Measurements from ENCODE around the gene LPIN2. TPM values are rescaled to one million over a fixed set of nuclear protein-coding genes. Genes with fewer than 3 reads are reported as not detected.

The LPIN2 gene
- total and polyA plus RNA-seq, 8 donors, result 24.3 to 63.2 (median 29.3) TPM

- H3K4me1 ChIP-seq, result peaks cover 0 to 13% of the 10 kb centered on the region in 2 donors
- DNase-seq (peak in 2 of 4 donors; percentile 67 to 76), ATAC-seq (peak; percentile 82)
- intact Hi-C loops (cut with DNase I), result no loop called here
- no peaks in the 10 kb centered on the region for H3K36me3 ChIP-seq
- no peaks in the 10 kb centered on the region for H3K27me3 ChIP-seq
- no peak overlapping the region for H3K4me3 ChIP-seq
- H3K27ac ChIP-seq, result peak overlapping the region; percentile 51 to 59
- H3K9me3 ChIP-seq, result no peaks in the 10 kb centered on the region
- no peak for TF ChIP-seq CTCF (IDR thresholded peaks at IDR 0.05)
Measured at GRCh38 chr18:3044931-3045698, 32.2 kb upstream of the LPIN2 start.

- Histone ChIP-seq H3K4me1 (peaks cover 4 to 20% of the 10 kb centered on the region in 2 donors), H3K27me3 (no peaks in the 10 kb centered on the region), H3K36me3 (no peaks in the 10 kb centered on the region), H3K4me3 (no peak overlapping the region), H3K9me3 (no peaks in the 10 kb centered on the region), H3K27ac (no peak overlapping the region)
- intact Hi-C loops (cut with DNase I), result no loop called here
- DNase-seq, result no peak
- no peak for TF ChIP-seq CTCF (IDR thresholded peaks at IDR 0.05)
- ATAC-seq, result no peak
Measured at GRCh38 chr18:3042379-3042778, 29.4 kb upstream of the LPIN2 start.

- DNase-seq, result no peak
- intact Hi-C loops (cut with DNase I), result no loop called here
- Histone ChIP-seq H3K4me1 (peaks cover 5 to 25% of the 10 kb centered on the region in 2 donors), H3K27ac (no peak overlapping the region), H3K27me3 (no peaks in the 10 kb centered on the region), H3K36me3 (no peaks in the 10 kb centered on the region), H3K9me3 (no peaks in the 10 kb centered on the region), H3K4me3 (no peak overlapping the region)
- TF ChIP-seq CTCF (IDR thresholded peaks at IDR 0.05), result no peak
- no peak for ATAC-seq
Measured at GRCh38 chr18:3041843-3042242, 28.9 kb upstream of the LPIN2 start.

GRCh38 chr18:3040881-3041280 is 27.9 kb upstream of the LPIN2 start:
- DNase-seq (no peak), ATAC-seq (no peak)
- Histone ChIP-seq H3K27ac (no peak overlapping the region), H3K9me3 (no peaks in the 10 kb centered on the region), H3K27me3 (no peaks in the 10 kb centered on the region), H3K36me3 (no peaks in the 10 kb centered on the region), H3K4me1 (peaks cover 5 to 27% of the 10 kb centered on the region in 2 donors), H3K4me3 (no peak overlapping the region)
- intact Hi-C loops (cut with DNase I), result no loop called here
- no peak for TF ChIP-seq CTCF (IDR thresholded peaks at IDR 0.05)

GRCh38 chr18:3040173-3040572 is 27.2 kb upstream of the LPIN2 start:
- no peaks in the 10 kb centered on the region for H3K9me3 ChIP-seq
- H3K27ac ChIP-seq, result no peak overlapping the region
- intact Hi-C loops (cut with DNase I), result no loop called here
- H3K36me3 ChIP-seq, result no peaks in the 10 kb centered on the region
- peaks cover 5 to 20% of the 10 kb centered on the region in 2 donors for H3K4me1 ChIP-seq
- no peak overlapping the region for H3K4me3 ChIP-seq
- no peaks in the 10 kb centered on the region for H3K27me3 ChIP-seq
- no peak for TF ChIP-seq CTCF (IDR thresholded peaks at IDR 0.05)
- ATAC-seq (no peak), DNase-seq (no peak)
